H1 (cell line): ENCODE measurements around the gene IRGQ. TPM values are rescaled to one million over a fixed set of nuclear protein-coding genes. Genes with fewer than 3 reads are reported as not detected.

ENCODE experiments used
- CTCF ChIA-PET: fragments of 300-600 bp; sonication (Branson Sonifier 250); formaldehyde crosslinking; loops from one replicate; lab custom pipeline; 2021; ENCODE audit not compliant: partially characterized antibody; lab: Charles Lee
- POLR2A ChIA-PET: fragments of 300-600 bp; sonication (Branson Sonifier 250); formaldehyde crosslinking; loops from one replicate; lab custom pipeline; 2021; ENCODE audit warnings: inconsistent platforms; ENCODE audit not compliant: partially characterized antibody; lab: Charles Lee
- DNase-seq, 2 experiments: peaks; one replicate each; pipeline versions ENCODE4 v3.0.0 to v3.0.0-alpha.2; 2010 to 2022; ENCODE audit warnings: low spot score in 2 of 2, low read depth in 1 of 2, mixed read lengths in 1 of 2
- FAIRE-seq: peaks from 2 replicates; lab custom pipeline; 2011; peaks lifted over from hg19 to GRCh38; lab: Jason Lieb, UNC
- H2AFZ ChIP-seq: 2 replicates; pipeline ENCODE4 v1.8.1; 2012; ENCODE audit warnings: low read length, inconsistent platforms
- H2AK5ac ChIP-seq: 2 replicates; pipeline ENCODE4 v1.6.1; 2013; ENCODE audit warnings: low read depth, low read length
- H2BK120ac ChIP-seq: replicated peaks from 2 replicates; pipeline ENCODE3; 2013; ENCODE audit warnings: low read depth, low read length, inconsistent platforms
- H2BK12ac ChIP-seq: 2 replicates; pipeline ENCODE4 v1.6.1; 2013; ENCODE audit warnings: low read depth, low read length
- H2BK15ac ChIP-seq: 2 replicates; pipeline ENCODE4 v1.6.1; 2013; ENCODE audit warnings: low read length
- H2BK20ac ChIP-seq: 2 replicates; pipeline ENCODE4 v1.6.1; 2013; ENCODE audit warnings: low read length
- H2BK5ac ChIP-seq: 2 replicates; pipeline ENCODE4 v1.6.1; 2013; ENCODE audit warnings: low read depth, low read length
- H3K14ac ChIP-seq: 2 replicates; pipeline ENCODE4 v1.6.1; 2013; ENCODE audit warnings: inconsistent platforms; ENCODE audit not compliant: insufficient read length
- H3K18ac ChIP-seq: 2 replicates; pipeline ENCODE4 v1.6.1; 2013; ENCODE audit warnings: low read length; ENCODE audit errors: extremely low read depth
- H3K23ac ChIP-seq: 2 replicates; pipeline ENCODE4 v1.6.1; 2013; ENCODE audit warnings: inconsistent platforms; ENCODE audit not compliant: insufficient read length
- H3K23me2 ChIP-seq: 2 replicates; pipeline ENCODE4 v1.6.1; 2013; ENCODE audit warnings: low read depth, low read length
- H3K27ac ChIP-seq: 2 replicates; pipeline ENCODE4 v1.6.1; 2011; ENCODE audit warnings: low read depth, low read length, inconsistent platforms
- H3K27me3 ChIP-seq, 4 experiments: replicated peaks in 1 of 4; 1 replicate in 1 of 4; 2 replicates in 3 of 4; pipeline versions ENCODE4 v1.6.1 to v1.8.1; 2011 to 2013; ENCODE audit warnings: low read length in 3 of 4, mild to moderate bottlenecking in 3 of 4, inconsistent platforms in 2 of 4, mixed read lengths in 2 of 4, moderate library complexity in 1 of 4; ENCODE audit not compliant: control insufficient read depth in 3 of 4, insufficient read depth in 3 of 4; ENCODE audit errors: extremely low read depth in 1 of 4
- H3K36me3 ChIP-seq, 4 experiments: 2 replicates each; pipeline versions ENCODE4 v1.6.1 to v1.8.1; 2011 to 2013; ENCODE audit warnings: mild to moderate bottlenecking in 4 of 4, low read length in 3 of 4, moderate library complexity in 2 of 4, control low read depth in 1 of 4, inconsistent platforms in 1 of 4; ENCODE audit not compliant: insufficient read depth in 4 of 4, control insufficient read depth in 2 of 4
- H3K4ac ChIP-seq: replicated peaks from 2 replicates; pipeline ENCODE3; 2013; ENCODE audit warnings: low read length, low read depth, mixed read lengths, inconsistent platforms; ENCODE audit not compliant: insufficient read length
- H3K4me1 ChIP-seq, 4 experiments: replicated peaks in 1 of 4; 1 replicate in 1 of 4; 2 replicates in 3 of 4; pipeline versions ENCODE4 v1.6.1 to v1.8.1; 2011 to 2013; ENCODE audit warnings: low read length in 3 of 4, inconsistent platforms in 2 of 4, mixed read lengths in 1 of 4; ENCODE audit not compliant: insufficient read depth in 4 of 4, control insufficient read depth in 3 of 4
- H3K4me2 ChIP-seq, 2 experiments: 2 replicates each; pipeline versions ENCODE4 v1.6.1 to v1.8.1; 2011 to 2013; ENCODE audit warnings: low read depth in 2 of 2, low read length in 2 of 2, control low read depth in 1 of 2, inconsistent platforms in 1 of 2, mild to moderate bottlenecking in 1 of 2; ENCODE audit not compliant: insufficient read depth in 1 of 2
- H3K4me3 ChIP-seq, 4 experiments: fragments of 200-600, 300-600 bp in 1 of 4; sonication (generic), shearing (Covaris generic), sonication (Bioruptor Twin) in 1 of 4; 2 replicates each; pipeline versions ENCODE4 v1.5.1 to v1.8.1; 2011 to 2016; ENCODE audit warnings: low read length in 4 of 4, low read depth in 3 of 4, control low read depth in 2 of 4, inconsistent platforms in 2 of 4, mild to moderate bottlenecking in 2 of 4, mixed read lengths in 1 of 4, moderate library complexity in 1 of 4; ENCODE audit not compliant: insufficient read depth in 2 of 4; ENCODE audit errors: extremely low read depth in 1 of 4
- H3K56ac ChIP-seq: replicated peaks from 2 replicates; pipeline ENCODE3; 2013; ENCODE audit warnings: low read depth, mild to moderate bottlenecking, mixed read lengths, low read length, inconsistent platforms; ENCODE audit not compliant: insufficient read length
- H3K79me1 ChIP-seq: 2 replicates; pipeline ENCODE4 v1.6.1; 2013; ENCODE audit warnings: low read depth, low read length, control low read depth
- H3K79me2 ChIP-seq, 2 experiments: 2 replicates each; pipeline versions ENCODE4 v1.6.1 to v1.8.1; 2012 to 2013; ENCODE audit warnings: low read length in 2 of 2, mild to moderate bottlenecking in 2 of 2, inconsistent platforms in 1 of 2; ENCODE audit not compliant: insufficient read depth in 2 of 2, control insufficient read depth in 1 of 2
- H3K9ac ChIP-seq, 4 experiments: replicated peaks in 1 of 4; 1 replicate in 1 of 4; 2 replicates in 3 of 4; pipeline versions ENCODE4 v1.6.1 to v1.8.1; 2011 to 2013; ENCODE audit warnings: low read depth in 3 of 4, low read length in 3 of 4, control low read depth in 2 of 4, mild to moderate bottlenecking in 2 of 4, moderate library complexity in 2 of 4, inconsistent platforms in 1 of 4; ENCODE audit errors: extremely low read depth in 1 of 4
- H3K9me3 ChIP-seq, 2 experiments: 2 replicates each; pipeline versions ENCODE4 v1.6.1 to v1.8.1; 2012 to 2013; ENCODE audit warnings: mild to moderate bottlenecking in 2 of 2, moderate library complexity in 2 of 2, control low read depth in 1 of 2, inconsistent platforms in 1 of 2, low read depth in 1 of 2, low read length in 1 of 2, mixed read lengths in 1 of 2; ENCODE audit not compliant: insufficient read depth in 2 of 2
- H4K20me1 ChIP-seq, 2 experiments: replicated peaks in 1 of 2; 2 replicates each; pipeline versions ENCODE3 to v1.8.1; 2011 to 2013; ENCODE audit warnings: inconsistent platforms in 2 of 2, low read length in 2 of 2, mild to moderate bottlenecking in 1 of 2; ENCODE audit not compliant: insufficient read depth in 2 of 2, control insufficient read depth in 1 of 2
- H4K5ac ChIP-seq: 2 replicates; pipeline ENCODE4 v1.6.1; 2013; ENCODE audit warnings: low read length, low read depth, mixed read lengths, inconsistent platforms; ENCODE audit not compliant: insufficient read length
- H4K8ac ChIP-seq: 2 replicates; pipeline ENCODE4 v1.8.0; 2013; ENCODE audit warnings: mild to moderate bottlenecking, moderate library complexity, low read length, inconsistent platforms; ENCODE audit not compliant: insufficient read depth; ENCODE audit errors: extremely low read depth
- H4K91ac ChIP-seq: replicated peaks from 2 replicates; pipeline ENCODE3; 2013; ENCODE audit warnings: low read length, mixed read lengths, inconsistent platforms; ENCODE audit not compliant: insufficient read length
- BRCA1 ChIP-seq: IDR thresholded peaks from 2 replicates; pipeline ENCODE4 v1.6.1; 2012; ENCODE audit warnings: low read depth, low read length, improper control_type of control experiment
- CBX8 ChIP-seq: fragments of 300-800, 300-1000 bp; sonication (generic); IDR thresholded peaks from 2 replicates; pipeline ENCODE4 v1.7.1; 2016; ENCODE audit warnings: low read depth, low read length, borderline replicate concordance
- CTCF ChIP-seq, 3 experiments: IDR thresholded peaks; 1 replicate in 2 of 3; 2 replicates in 1 of 3; pipeline versions ENCODE4 v1.5.1 to v1.6.1; 2011; ENCODE audit warnings: low read length in 3 of 3, mild to moderate bottlenecking in 3 of 3, inconsistent platforms in 2 of 3, low read depth in 1 of 3, moderate library complexity in 1 of 3; ENCODE audit not compliant: insufficient read depth in 1 of 3; ENCODE audit errors: control extremely low read depth in 1 of 3
- GTF2F1 ChIP-seq: IDR thresholded peaks from 2 replicates; pipeline ENCODE4 v1.6.1; 2012; ENCODE audit warnings: low read depth, low read length, improper control_type of control experiment, borderline replicate concordance
- KDM1A ChIP-seq: fragments of 200-600, 300-600 bp; sonication (generic); IDR thresholded peaks from 2 replicates; pipeline ENCODE4 v1.7.1; 2016; ENCODE audit warnings: mild to moderate bottlenecking, low read length, borderline replicate concordance
- MAFK ChIP-seq: IDR thresholded peaks from 2 replicates; pipeline ENCODE4 v1.6.1; 2012; ENCODE audit warnings: low read depth, mild to moderate bottlenecking, improper control_type of control experiment, low read length
- RXRA ChIP-seq: IDR thresholded peaks from 2 replicates; pipeline ENCODE4 v1.6.1; 2011; ENCODE audit warnings: low read depth, mild to moderate bottlenecking, low read length, moderate library complexity; ENCODE audit not compliant: insufficient read depth
- SAP30 ChIP-seq: fragments of 300-600 bp; sonication (generic); IDR thresholded peaks from 2 replicates; pipeline ENCODE4 v1.7.1; 2012; ENCODE audit warnings: low read length, moderate library complexity, mild to moderate bottlenecking, inconsistent platforms; ENCODE audit not compliant: insufficient read depth, insufficient replicate concordance
- SIX5 ChIP-seq: IDR thresholded peaks from 2 replicates; pipeline ENCODE4 v1.6.1; 2011; ENCODE audit warnings: mild to moderate bottlenecking, low read depth, low read length
- SP1 ChIP-seq: IDR thresholded peaks from 2 replicates; pipeline ENCODE4 v1.6.1; 2011; ENCODE audit warnings: low read depth, low read length
- WGBS, 2 experiments: shearing (Covaris generic) in 1 of 2; methylation state at CpG; one replicate each; pipeline versions ENCODE4 v1.1.6 to v1.1.7; 2013 to 2015; ENCODE audit warnings: low lambda C conversion rate in 2 of 2, mixed read lengths in 2 of 2, inconsistent platforms in 1 of 2, low coverage in 1 of 2, missing lambda C conversion rate in 1 of 2; ENCODE audit not compliant: insufficient replicate concordance in 2 of 2, insufficient coverage in 1 of 2, insufficient read length in 1 of 2; ENCODE audit errors: extremely low coverage in 1 of 2, missing lambda C conversion rate in 1 of 2; 5-methylcytosine and 5-hydroxymethylcytosine counted together
- polyA plus RNA-seq, 7 experiments: library from polyadenylated mRNA; depleted of rRNA in 3 of 7; stranded (reverse) in 5 of 7; unstranded in 2 of 7; fragments of >200 nt in 5 of 7; fragments of 200-250 nt in 2 of 7; gene quantifications; 1 replicate in 5 of 7; 2 replicates in 1 of 7; 4 replicates in 1 of 7; pipeline versions ENCODE4 v1.2.1 to v1.2.3, GENCODE V29; 2011 to 2013; ENCODE audit warnings: missing spikeins in 2 of 7, mixed read lengths in 2 of 7
- total RNA-seq: library from RNA; stranded (reverse); fragmentation: NEBNext Ultra II Directional; extraction: Animal tissue kit (Norgen Biotek cat#: 25700); gene quantifications from 2 replicates; pipeline ENCODE4 v1.2.1, GENCODE V29; 2021

The IRGQ gene
- total and polyA plus RNA-seq, 2 of the 8 experiments (the other 6 are each of a cell fraction or from before 2014, with no cell fraction given): 16.0 to 42.9 TPM

- 100% methylated on average over 1 of the region's 1 CpG; no CpG with 5 or more reads in 1 of the 2 experiments for WGBS, 2 experiments
- no peak for FAIRE-seq
These were observed 27.0 kb upstream of the IRGQ start for GRCh38 chr19:43622956-43623355.

More at GRCh38 chr19:43622956-43623355, 27.0 kb upstream of the IRGQ start:
- Histone ChIP-seq H4K91ac (no peak overlapping the region), H2BK5ac (no peak overlapping the region), H3K9me3 (no peaks in the 10 kb centered on the region), H3K79me1 (no peaks in the 10 kb centered on the region; the same call in 1 of the 2 replicates), H3K79me2 (peaks cover 0 to 2% of the 10 kb centered on the region in 2 experiments; a peak in 2 of 4 replicates), H2BK120ac (no peak overlapping the region), H4K5ac (no peak overlapping the region), H3K27ac (no peak overlapping the region), H3K4me1 (peaks cover 6 to 16% (median 11%) of the 10 kb centered on the region in 4 experiments), H2AFZ (no peak overlapping the region), H4K8ac (no peak overlapping the region), H2AK5ac (0 out of 2 replicates have a peak overlapping the region, but pooled peaks have one; percentile 0), H3K14ac (no peak overlapping the region), H3K4me2 (no peak overlapping the region), H4K20me1 (peaks cover 1 to 3% of the 10 kb centered on the region in 2 experiments), H3K23me2 (peaks cover 10% of the 10 kb centered on the region), H3K4ac (no peak overlapping the region), H2BK20ac (no peak overlapping the region), H2BK15ac (no peak overlapping the region), H3K36me3 (no peaks in the 10 kb centered on the region; a peak in 2 of 8 replicates), H2BK12ac (no peak overlapping the region), H3K27me3 (no peaks in the 10 kb centered on the region), H3K23ac (no peak overlapping the region), H3K18ac (no peak overlapping the region), H3K4me3 (no peak overlapping the region), H3K56ac (no peak overlapping the region), H3K9ac (no peak overlapping the region)
- DNase-seq: no peak
- CTCF ChIA-PET: interaction anchor here (1.6 kb wide), 1 partner anchor 29 kb away, joined by 10 read pairs; no protein-coding TSS in a partner anchor
- POLR2A ChIA-PET: interaction anchor here (0.6 to 2.1 kb wide), 6 partner anchors 13 to 40 kb away, joined by 3 to 12 read pairs (median 4); partner anchors contain the start of genes IRGQ and ZNF576
- TF ChIP-seq SIX5 (no peak), CTCF (IDR thresholded peaks at IDR 0.05; ENCODE audit: control extremely low read depth in 1 of 3, insufficient read depth in 1 of 3, low read depth in 1 of 3, low read length in 3 of 3) (no peak), SP1 (no peak), SAP30 (no peak), BRCA1 (no peak), MAFK (no peak), KDM1A (no peak), CBX8 (no peak), RXRA (no peak), GTF2F1 (no peak)
